CD4-positive, CD25-positive, alpha-beta regulatory T cell (primary cell): ENCODE results near the gene CFAP97D2. TPM values are rescaled to one million over a fixed set of nuclear protein-coding genes. Genes with fewer than 3 reads are reported as not detected.
"Not testable (repeated sequence)": the region's sequence is repeated elsewhere in the genome, so short reads cannot be mapped to it uniquely, and the experiment has no call there.

Experiments
- ATAC-seq, 2 donors: fragments of 150-1000 bp; cut with Tn5 transposase; one replicate each; pipeline ENCODE4 v1.10.0; 2021; ENCODE audit warnings: low read depth in 2 of 2, moderate number of reproducible peaks in 2 of 2, moderate library complexity in 1 of 2
- DNase-seq, 3 donors: peaks; one replicate each; pipeline versions ENCODE4 v3.0.0 to v3.0.0-alpha.2; 2012 to 2022; ENCODE audit warnings: mixed read lengths in 1 of 3
- H3K27ac ChIP-seq: one replicate; pipeline ENCODE4 v1.7.0; 2013; ENCODE audit warnings: mild to moderate bottlenecking, low read length; ENCODE audit not compliant: insufficient read depth, poor library complexity, severe bottlenecking
- H3K27me3 ChIP-seq: one replicate; pipeline ENCODE4 v1.7.0; 2013; ENCODE audit warnings: low read length; ENCODE audit not compliant: control insufficient read depth, insufficient read depth
- H3K36me3 ChIP-seq: one replicate; pipeline ENCODE4 v1.7.0; 2013; ENCODE audit warnings: mild to moderate bottlenecking, low read length, moderate library complexity; ENCODE audit not compliant: control insufficient read depth, insufficient read depth
- H3K4me1 ChIP-seq: 2 replicates; pipeline ENCODE4 v1.7.0; 2013; ENCODE audit warnings: mild to moderate bottlenecking, low read length; ENCODE audit not compliant: insufficient read depth, control insufficient read depth, poor library complexity, severe bottlenecking
- H3K4me3 ChIP-seq: one replicate; pipeline ENCODE4 v1.7.0; 2013; ENCODE audit warnings: low read depth, mild to moderate bottlenecking, low read length, moderate library complexity
- H3K9me3 ChIP-seq, 2 experiments: 1 replicate in 1 of 2; 2 replicates in 1 of 2; pipeline ENCODE4 v1.7.0; 2013; ENCODE audit warnings: low read length in 2 of 2, mild to moderate bottlenecking in 1 of 2, moderate library complexity in 1 of 2; ENCODE audit not compliant: control insufficient read depth in 2 of 2
- H3K27ac Mint-ChIP-seq, 3 donors: one replicate each; pipeline ENCODE4 v1.8.0; 2020 to 2022; ENCODE audit warnings: mild to moderate bottlenecking in 3 of 3, mixed read lengths in 3 of 3, moderate library complexity in 2 of 3
- H3K27me3 Mint-ChIP-seq: one replicate; pipeline ENCODE4 v1.8.0; 2022; ENCODE audit warnings: mild to moderate bottlenecking, mixed read lengths
- H3K36me3 Mint-ChIP-seq: one replicate; pipeline ENCODE4 v1.8.0; 2020; ENCODE audit warnings: mixed read lengths
- H3K4me1 Mint-ChIP-seq, 4 donors: one replicate each; pipeline ENCODE4 v1.8.0; 2020 to 2022; ENCODE audit warnings: mixed read lengths in 4 of 4, mild to moderate bottlenecking in 1 of 4
- H3K4me3 Mint-ChIP-seq, 4 donors: one replicate each; pipeline ENCODE4 v1.8.0; 2020 to 2022; ENCODE audit warnings: mild to moderate bottlenecking in 4 of 4, mixed read lengths in 4 of 4, moderate library complexity in 3 of 4
- H3K9me3 Mint-ChIP-seq, 7 donors: one replicate each; pipeline ENCODE4 v1.8.0; 2020 to 2022; ENCODE audit warnings: mixed read lengths in 7 of 7, mild to moderate bottlenecking in 3 of 7, moderate library complexity in 2 of 7
- polyA plus RNA-seq, 4 donors: library from polyadenylated mRNA; unstranded; fragments of 300-500 nt; fragmentation: Illumina TruSeq; gene quantifications; one replicate each; pipeline ENCODE4 v1.2.3, GENCODE V29; 2021
- total RNA-seq: library from RNA; stranded (reverse); gene quantifications from one replicate; pipeline ENCODE4 v1.2.3, GENCODE V29; 2022

CFAP97D2 gene
- total and polyA plus RNA-seq, 5 donors from 2014 or later: 0.22 to 0.86 TPM; not detected in 3

GRCh38 chr13:114199526-114199925, 20.5 kb downstream of the CFAP97D2 start:
- not testable (repeated sequence) for H3K36me3 Mint-ChIP-seq

GRCh38 chr13:114199954-114200353, 20.9 kb downstream of the CFAP97D2 start:
- DNase-seq (no peak), ATAC-seq (no peak)
- Histone ChIP-seq H3K9me3 (no peaks in the 10 kb centered on the region), H3K27me3 (no peaks in the 10 kb centered on the region), H3K36me3 (no peaks in the 10 kb centered on the region), H3K4me1 (peaks cover 8% of the 10 kb centered on the region), H3K27ac (no peak overlapping the region), H3K4me3 (no peak overlapping the region)
- no peak overlapping the region for H3K4me3 Mint-ChIP-seq
- no peak overlapping the region for H3K27ac Mint-ChIP-seq
- H3K36me3 Mint-ChIP-seq: no peaks in the 10 kb centered on the region
- H3K9me3 Mint-ChIP-seq: peaks cover 0 to 4% (median 0%) of the 10 kb centered on the region in 7 donors
- H3K4me1 Mint-ChIP-seq: peaks cover 10 to 39% (median 16%) of the 10 kb centered on the region in 4 donors
- no peaks in the 10 kb centered on the region for H3K27me3 Mint-ChIP-seq

More at GRCh38 chr13:114199526-114199925, 20.5 kb downstream of the CFAP97D2 start:
- not testable (repeated sequence) for H3K36me3 ChIP-seq, H3K27me3 ChIP-seq, H3K4me3 Mint-ChIP-seq, DNase-seq, ATAC-seq, H3K27ac ChIP-seq, H3K27me3 Mint-ChIP-seq, H3K27ac Mint-ChIP-seq, H3K4me3 ChIP-seq, H3K9me3 ChIP-seq, H3K9me3 Mint-ChIP-seq
- H3K4me1 Mint-ChIP-seq: peaks cover 8 to 39% (median 15%) of the 10 kb centered on the region in 4 donors
- peaks cover 13% of the 10 kb centered on the region for H3K4me1 ChIP-seq

GRCh38 chr13:114200399-114200911, 21.4 kb downstream of the CFAP97D2 start:
- H3K36me3 ChIP-seq: no peaks in the 10 kb centered on the region
- no peaks in the 10 kb centered on the region for H3K27me3 ChIP-seq
- no peak overlapping the region for H3K4me3 ChIP-seq
- Mint-ChIP-seq H3K9me3 (peaks cover 0 to 4% (median 0%) of the 10 kb centered on the region in 7 donors), H3K36me3 (no peaks in the 10 kb centered on the region), H3K4me1 (peaks cover 6 to 36% (median 15%) of the 10 kb centered on the region in 4 donors), H3K27ac (peak overlapping the region in 1 of 3 donors; percentile 41), H3K27me3 (no peaks in the 10 kb centered on the region), H3K4me3 (no peak overlapping the region)
- H3K4me1 ChIP-seq: peaks cover 4% of the 10 kb centered on the region
- H3K27ac ChIP-seq: no peak overlapping the region
- DNase-seq: no peak
- no peak for ATAC-seq
- H3K9me3 ChIP-seq: no peaks in the 10 kb centered on the region

GRCh38 chr13:114202581-114202980, 23.5 kb downstream of the CFAP97D2 start:
- Histone ChIP-seq H3K4me1 (peaks cover 4% of the 10 kb centered on the region), H3K36me3 (no peaks in the 10 kb centered on the region), H3K9me3 (no peaks in the 10 kb centered on the region), H3K27me3 (no peaks in the 10 kb centered on the region), H3K4me3 (no peak overlapping the region), H3K27ac (no peak overlapping the region)
- H3K4me3 Mint-ChIP-seq: peak overlapping the region in 1 of 4 donors; percentile 32
- peak overlapping the region in 2 of 3 donors; percentile 29 to 56 for H3K27ac Mint-ChIP-seq
- peaks cover 5 to 34% (median 17%) of the 10 kb centered on the region in 4 donors for H3K4me1 Mint-ChIP-seq
- peaks cover 3% of the 10 kb centered on the region for H3K27me3 Mint-ChIP-seq
- H3K9me3 Mint-ChIP-seq: peaks cover 0 to 2% (median 0%) of the 10 kb centered on the region in 7 donors
- no peak for ATAC-seq
- H3K36me3 Mint-ChIP-seq: no peaks in the 10 kb centered on the region
- no peak for DNase-seq

GRCh38 chr13:114203536-114203935, 24.5 kb downstream of the CFAP97D2 start:
- H3K27ac Mint-ChIP-seq: no peak overlapping the region
- no peaks in the 10 kb centered on the region for H3K27me3 ChIP-seq
- peaks cover 0 to 2% (median 0%) of the 10 kb centered on the region in 7 donors for H3K9me3 Mint-ChIP-seq
- H3K4me1 Mint-ChIP-seq: peaks cover 5 to 34% (median 17%) of the 10 kb centered on the region in 4 donors
- H3K27ac ChIP-seq: no peak overlapping the region
- no peaks in the 10 kb centered on the region for H3K36me3 Mint-ChIP-seq
- peaks cover 5% of the 10 kb centered on the region for H3K27me3 Mint-ChIP-seq
- no peaks in the 10 kb centered on the region for H3K9me3 ChIP-seq
- H3K4me1 ChIP-seq: peaks cover 4% of the 10 kb centered on the region
- peak in 1 of 3 donors; percentile 52 for DNase-seq
- no peak overlapping the region for H3K4me3 Mint-ChIP-seq
- H3K4me3 ChIP-seq: no peak overlapping the region
- no peaks in the 10 kb centered on the region for H3K36me3 ChIP-seq
- ATAC-seq: no peak

GRCh38 chr13:114204894-114205293, 25.8 kb downstream of the CFAP97D2 start:
- Mint-ChIP-seq H3K4me3 (no peak overlapping the region), H3K9me3 (peaks cover 0 to 2% (median 0%) of the 10 kb centered on the region in 7 donors), H3K36me3 (no peaks in the 10 kb centered on the region), H3K27ac (no peak overlapping the region), H3K4me1 (peaks cover 5 to 37% (median 18%) of the 10 kb centered on the region in 4 donors), H3K27me3 (peaks cover 10% of the 10 kb centered on the region)
- no peak for ATAC-seq
- Histone ChIP-seq H3K27me3 (no peaks in the 10 kb centered on the region), H3K36me3 (no peaks in the 10 kb centered on the region), H3K9me3 (no peaks in the 10 kb centered on the region), H3K4me1 (peaks cover 4% of the 10 kb centered on the region), H3K4me3 (no peak overlapping the region), H3K27ac (no peak overlapping the region)
- DNase-seq: no peak

GRCh38 chr13:114208134-114208533, 29.1 kb downstream of the CFAP97D2 start:
- Mint-ChIP-seq H3K9me3 (peaks cover 0 to 1% (median 0%) of the 10 kb centered on the region in 7 donors), H3K4me3 (no peak overlapping the region), H3K27ac (no peak overlapping the region), H3K36me3 (no peaks in the 10 kb centered on the region), H3K27me3 (peaks cover 26% of the 10 kb centered on the region), H3K4me1 (peaks cover 10 to 40% (median 25%) of the 10 kb centered on the region in 4 donors)
- no peak for DNase-seq
- ATAC-seq: no peak
- Histone ChIP-seq H3K27me3 (no peaks in the 10 kb centered on the region), H3K4me1 (peaks cover 4% of the 10 kb centered on the region), H3K4me3 (no peak overlapping the region), H3K27ac (no peak overlapping the region), H3K9me3 (no peaks in the 10 kb centered on the region), H3K36me3 (no peaks in the 10 kb centered on the region)
